GM19468 (cell line): ENCODE measurements around the gene PTPRF.
"Not testable (repeated sequence)": the region's sequence is repeated elsewhere in the genome, so short reads cannot be mapped to it uniquely, and the experiment has no call there.

Experiments
- ATAC-seq: cut with Tn5 transposase; IDR thresholded peaks from one replicate; pipeline ENCODE4 v1.9.1; 2021; ENCODE audit warnings: mild to moderate bottlenecking, moderate library complexity, moderate number of reproducible peaks; ENCODE audit not compliant: unreplicated experiment; ENCODE audit errors: extremely low read depth

PTPRF gene

GRCh38 chr1:43536196-43536863 lies 5.6 kb downstream of the PTPRF start:
- ATAC-seq = no peak

- no peak for ATAC-seq
Measured at GRCh38 chr1:43536864-43537358, 6.2 kb downstream of the PTPRF start.

- ATAC-seq = no peak
Measured at GRCh38 chr1:43537423-43538142, 6.9 kb downstream of the PTPRF start.

GRCh38 chr1:43538143-43538487 lies 7.4 kb downstream of the PTPRF start:
- ATAC-seq = no peak

- no peak for ATAC-seq
Measured at GRCh38 chr1:43538969-43539368, 8.3 kb downstream of the PTPRF start.

GRCh38 chr1:43539726-43540434 lies 9.2 kb downstream of the PTPRF start:
- ATAC-seq = no peak

- no peak for ATAC-seq
Measured at GRCh38 chr1:43540653-43541071, 10.0 kb downstream of the PTPRF start.

GRCh38 chr1:43541141-43541540 lies 10.5 kb downstream of the PTPRF start:
- ATAC-seq = no peak

- no peak for ATAC-seq
Measured at GRCh38 chr1:43541721-43542401, 11.2 kb downstream of the PTPRF start.

GRCh38 chr1:43542527-43543458 lies 12.1 kb downstream of the PTPRF start:
- no peak for ATAC-seq

- ATAC-seq = no peak
Measured at GRCh38 chr1:43543567-43543966, 12.9 kb downstream of the PTPRF start.

GRCh38 chr1:43545339-43545694 lies 14.6 kb downstream of the PTPRF start:
- ATAC-seq = no peak

- no peak for ATAC-seq
Measured at GRCh38 chr1:43545695-43546387, 15.2 kb downstream of the PTPRF start.

- no peak for ATAC-seq
Measured at GRCh38 chr1:43546388-43547100, 15.9 kb downstream of the PTPRF start.

GRCh38 chr1:43547538-43548072 lies 16.9 kb downstream of the PTPRF start:
- ATAC-seq = no peak

GRCh38 chr1:43548285-43549271 lies 17.9 kb downstream of the PTPRF start:
- ATAC-seq = no peak

- not testable (repeated sequence) for ATAC-seq
Measured at GRCh38 chr1:43549394-43549793, 18.7 kb downstream of the PTPRF start.
